ENCODE measurements around the gene NUDT3. TPM values are rescaled to one million over a fixed set of nuclear protein-coding genes. Genes with fewer than 3 reads are reported as not detected.

The NUDT3 gene
- total RNA-seq, 3 donors from 2014 or later = 28.7 to 33.8 (median 29.0) TPM

- Histone ChIP-seq H3K4me1 (peaks cover under 1 to 8% of the 10 kb centered on the region in 2 donors), H3K27me3 (no peaks in the 10 kb centered on the region), H3K36me3 (no peaks in the 10 kb centered on the region), H3K4me3 (no peak overlapping the region), H3K9me3 (no peaks in the 10 kb centered on the region), H3K27ac (no peak overlapping the region)
- intact Hi-C loops (cut with DNase I; ENCODE audit: low total_unique reads) = no loop called here
- TF ChIP-seq, protein P1, sequence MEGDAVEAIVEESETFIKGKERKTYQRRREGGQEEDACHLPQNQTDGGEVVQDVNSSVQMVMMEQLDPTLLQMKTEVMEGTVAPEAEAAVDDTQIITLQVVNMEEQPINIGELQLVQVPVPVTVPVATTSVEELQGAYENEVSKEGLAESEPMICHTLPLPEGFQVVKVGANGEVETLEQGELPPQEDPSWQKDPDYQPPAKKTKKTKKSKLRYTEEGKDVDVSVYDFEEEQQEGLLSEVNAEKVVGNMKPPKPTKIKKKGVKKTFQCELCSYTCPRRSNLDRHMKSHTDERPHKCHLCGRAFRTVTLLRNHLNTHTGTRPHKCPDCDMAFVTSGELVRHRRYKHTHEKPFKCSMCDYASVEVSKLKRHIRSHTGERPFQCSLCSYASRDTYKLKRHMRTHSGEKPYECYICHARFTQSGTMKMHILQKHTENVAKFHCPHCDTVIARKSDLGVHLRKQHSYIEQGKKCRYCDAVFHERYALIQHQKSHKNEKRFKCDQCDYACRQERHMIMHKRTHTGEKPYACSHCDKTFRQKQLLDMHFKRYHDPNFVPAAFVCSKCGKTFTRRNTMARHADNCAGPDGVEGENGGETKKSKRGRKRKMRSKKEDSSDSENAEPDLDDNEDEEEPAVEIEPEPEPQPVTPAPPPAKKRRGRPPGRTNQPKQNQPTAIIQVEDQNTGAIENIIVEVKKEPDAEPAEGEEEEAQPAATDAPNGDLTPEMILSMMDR (IDR thresholded peaks at IDR 0.05) = no peak
- TF ChIP-seq POLR2A (IDR thresholded peaks at IDR 0.05) = no peak
- TF ChIP-seq POLR2AphosphoS5 (IDR thresholded peaks at IDR 0.05) = no peak
- DNase-seq (ENCODE audit: low spot score in 2 of 2) = no peak
Measured at GRCh38 chr6:34310817-34311216, 81.7 kb downstream of the NUDT3 start.

GRCh38 chr6:34308483-34308882 lies 84.0 kb downstream of the NUDT3 start:
- intact Hi-C loops (cut with DNase I; ENCODE audit: low total_unique reads) = no loop called here
- no peak for TF ChIP-seq POLR2A (IDR thresholded peaks at IDR 0.05)
- no peak for TF ChIP-seq POLR2AphosphoS5 (IDR thresholded peaks at IDR 0.05)
- TF ChIP-seq, protein P1 (IDR thresholded peaks at IDR 0.05) = no peak
- peaks cover 3 to 8% of the 10 kb centered on the region in 2 donors for H3K4me1 ChIP-seq
- no peak overlapping the region for H3K27ac ChIP-seq
- no peaks in the 10 kb centered on the region for H3K27me3 ChIP-seq
- no peaks in the 10 kb centered on the region for H3K9me3 ChIP-seq
- H3K4me3 ChIP-seq = no peak overlapping the region
- no peaks in the 10 kb centered on the region for H3K36me3 ChIP-seq
- no peak for DNase-seq (ENCODE audit: low spot score in 2 of 2)

DNA sequence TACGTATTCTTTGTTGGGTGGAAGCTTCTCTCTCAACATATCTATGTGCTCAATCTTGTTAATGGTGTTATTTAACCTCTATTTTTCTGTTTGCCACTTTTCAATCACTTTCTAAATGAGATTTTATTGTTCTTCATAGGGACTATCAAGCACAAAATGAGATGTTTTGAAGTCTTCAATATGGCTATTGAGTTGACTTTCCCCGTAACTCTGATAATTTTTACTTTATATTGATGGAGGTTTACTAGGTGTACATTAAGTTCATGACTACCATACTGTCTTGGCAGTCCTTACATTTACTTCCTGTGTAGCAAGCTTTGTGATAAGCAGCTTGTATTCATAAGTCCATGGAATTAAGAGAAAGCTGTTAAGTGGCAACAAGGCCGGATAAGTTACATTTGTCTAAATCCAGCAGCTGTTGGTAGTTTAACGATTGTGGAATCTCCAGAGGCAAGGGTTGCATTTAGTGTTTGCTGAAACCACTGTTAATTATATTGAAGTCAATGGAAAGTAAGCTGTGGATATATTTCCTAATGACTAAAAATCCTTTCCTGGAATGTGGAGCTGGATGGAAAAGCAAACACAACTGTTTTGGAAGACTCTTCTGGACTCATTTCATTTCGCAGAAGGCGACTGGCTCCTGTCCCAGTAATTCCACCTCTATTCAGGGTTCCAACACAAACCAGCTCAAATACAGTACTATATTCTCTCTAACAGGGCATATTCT lies 86.3 kb downstream of the NUDT3 start:
- TF ChIP-seq POLR2AphosphoS5 (IDR thresholded peaks at IDR 0.05) = no peak
- TF ChIP-seq POLR2A (IDR thresholded peaks at IDR 0.05) = no peak
- TF ChIP-seq, protein P1 (IDR thresholded peaks at IDR 0.05) = no peak
- intact Hi-C loops (cut with DNase I; ENCODE audit: low total_unique reads) = no loop called here
- no peak for DNase-seq (ENCODE audit: low spot score in 2 of 2)
- Histone ChIP-seq H3K27ac (no peak overlapping the region), H3K36me3 (no peaks in the 10 kb centered on the region), H3K4me3 (no peak overlapping the region), H3K9me3 (no peaks in the 10 kb centered on the region), H3K27me3 (no peaks in the 10 kb centered on the region), H3K4me1 (peaks cover 3 to 12% of the 10 kb centered on the region in 2 donors)

DNA sequence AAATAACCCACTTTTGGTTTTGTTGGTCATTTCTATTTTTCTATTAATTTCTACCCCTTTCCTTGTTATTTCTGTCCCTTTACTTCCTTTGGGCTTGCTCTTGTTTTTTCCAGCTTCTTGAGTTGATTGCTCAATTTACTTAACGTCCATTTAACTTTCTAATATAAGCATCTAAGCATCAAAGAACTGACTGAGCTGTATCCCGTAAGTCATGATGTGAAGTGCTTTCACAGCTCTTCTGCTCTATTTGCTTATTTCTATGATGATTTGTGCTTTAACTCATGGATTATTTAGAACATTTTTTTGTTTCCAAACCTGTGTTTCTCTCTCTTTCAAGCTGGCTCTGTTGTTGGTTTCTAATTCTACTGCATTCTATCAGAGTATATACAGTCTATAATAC lies 87.0 kb downstream of the NUDT3 start:
- no peak for DNase-seq (ENCODE audit: low spot score in 2 of 2)
- TF ChIP-seq POLR2A (IDR thresholded peaks at IDR 0.05) (no peak), POLR2AphosphoS5 (IDR thresholded peaks at IDR 0.05) (no peak)
- TF ChIP-seq, protein P1 (IDR thresholded peaks at IDR 0.05) = no peak
- Histone ChIP-seq H3K36me3 (no peaks in the 10 kb centered on the region), H3K4me1 (peaks cover 3 to 13% of the 10 kb centered on the region in 2 donors), H3K27me3 (no peaks in the 10 kb centered on the region), H3K27ac (no peak overlapping the region), H3K4me3 (no peak overlapping the region), H3K9me3 (no peaks in the 10 kb centered on the region)
- intact Hi-C loops (cut with DNase I; ENCODE audit: low total_unique reads) = no loop called here

- H3K36me3 ChIP-seq = no peaks in the 10 kb centered on the region
- no peaks in the 10 kb centered on the region for H3K27me3 ChIP-seq
- TF ChIP-seq POLR2A (IDR thresholded peaks at IDR 0.05) (no peak), POLR2AphosphoS5 (IDR thresholded peaks at IDR 0.05) (no peak)
- TF ChIP-seq, protein P1 (IDR thresholded peaks at IDR 0.05) = no peak
- no peak overlapping the region for H3K4me3 ChIP-seq
- no peaks in the 10 kb centered on the region for H3K9me3 ChIP-seq
- intact Hi-C loops (cut with DNase I; ENCODE audit: low total_unique reads) = no loop called here
- no peak for DNase-seq (ENCODE audit: low spot score in 2 of 2)
- no peak overlapping the region for H3K27ac ChIP-seq
- peaks cover 3 to 13% of the 10 kb centered on the region in 2 donors for H3K4me1 ChIP-seq
Measured at GRCh38 chr6:34304164-34304563, 88.3 kb downstream of the NUDT3 start.

Data from breast epithelium (tissue), 4 donors.